ENCODE measurements around the gene PSMA5. TPM values are rescaled to one million over a fixed set of nuclear protein-coding genes. Genes with fewer than 3 reads are reported as not detected.
A peak's percentile ranks its signal among the peaks of the same experiment; 100 is the strongest.

Gene PSMA5
- polyA plus RNA-seq, 2 of the 4 experiments (the other 2 are of a cell fraction): 93.7 to 140 TPM

- Histone ChIP-seq H3K9me3 (no peaks in the 10 kb centered on the region), H3K4me1 (peaks cover 4% of the 10 kb centered on the region; the same call in 1 of the 3 replicates), H3K4me2 (no peak overlapping the region), H3K4me3 (no peak overlapping the region), H3K27ac (no peak overlapping the region)
- 94% methylated on average over 7 of the region's 7 CpGs for WGBS (ENCODE audit: missing lambda C conversion rate)
- POLR2A ChIA-PET: no interaction called here
- FAIRE-seq: no peak
- no peak for ATAC-seq
- TF ChIP-seq ESRRA (IDR thresholded peaks at IDR 0.05; ENCODE audit: borderline replicate concordance, low read length) (no peak), GATA3 (IDR thresholded peaks at IDR 0.05; ENCODE audit: borderline replicate concordance) (no peak), HDAC2 (IDR thresholded peaks at IDR 0.05) (no peak), MAFK (IDR thresholded peaks at IDR 0.05; ENCODE audit: partially characterized antibody) (peak; percentile 59), BCL3 (IDR thresholded peaks at IDR 0.05) (no peak), KDM5A (IDR thresholded peaks at IDR 0.05) (no peak), TFCP2L1 (CRISPR knock-in tag; IDR thresholded peaks at IDR 0.05) (no peak), NPAS2 (CRISPR knock-in tag; IDR thresholded peaks at IDR 0.05; ENCODE audit: borderline replicate concordance) (no peak), FOSL2 (IDR thresholded peaks at IDR 0.05) (no peak), FOSL2 (CRISPR knock-in tag; IDR thresholded peaks at IDR 0.05) (peak; percentile 28; the same call in 1 of the 2 replicates)
- CTCF ChIA-PET: interaction anchor here (0.6 to 2.0 kb wide), 6 partner anchors 9 to 223 kb away, joined by 3 to 5 read pairs (median 3); no protein-coding TSS in a partner anchor
- no peak for DNase-seq (ENCODE audit: low read depth in 1 of 2, low spot score in 1 of 2)
Observed at GRCh38 chr1:109383854-109384253, 42.4 kb downstream of the PSMA5 start.

DNA sequence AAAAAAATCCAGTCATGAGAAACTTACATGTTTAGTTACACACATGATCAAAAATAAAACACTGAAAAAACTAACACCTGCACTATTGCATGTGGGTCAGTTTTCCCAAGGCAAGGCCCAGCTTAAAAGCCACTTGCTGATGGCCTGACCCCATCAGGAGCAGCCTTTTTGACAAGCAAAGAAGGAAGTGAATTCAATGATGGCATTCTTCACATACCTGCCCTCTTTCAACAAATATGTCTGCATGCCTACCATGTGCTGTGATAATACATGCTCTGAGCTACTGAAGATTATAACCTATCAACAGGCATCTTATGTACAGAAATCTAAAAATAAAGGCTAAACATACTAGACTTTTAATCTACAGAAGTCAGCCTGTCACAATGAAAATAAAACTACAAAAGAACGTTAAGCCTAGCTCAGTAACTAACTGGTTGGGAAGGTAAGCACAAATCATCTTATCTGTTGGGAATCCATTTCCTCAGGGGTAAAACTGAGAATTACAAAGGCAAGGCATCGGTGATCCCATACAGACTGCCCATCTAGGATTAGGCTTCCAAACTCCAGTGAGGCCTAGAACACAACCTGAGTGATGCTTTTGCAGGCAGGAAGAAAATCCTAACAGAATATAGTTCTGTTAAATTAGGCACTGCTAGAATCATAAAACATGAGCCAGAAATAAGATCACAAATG, 43.0 kb downstream of the PSMA5 start:
- CTCF ChIA-PET: interaction anchor here (0.7 to 2.0 kb wide), 5 partner anchors 8 to 119 kb away, joined by 3 to 5 read pairs (median 3); no protein-coding TSS in a partner anchor
- FAIRE-seq (no peak), DNase-seq (ENCODE audit: low read depth in 1 of 2, low spot score in 1 of 2) (no peak), ATAC-seq (no peak)
- POLR2A ChIA-PET: no interaction called here
- peaks cover 4% of the 10 kb centered on the region; the same call in 1 of the 3 replicates for H3K4me1 ChIP-seq
- 67% methylated on average over 2 of the region's 2 CpGs for WGBS (ENCODE audit: missing lambda C conversion rate)
- no peaks in the 10 kb centered on the region for H3K9me3 ChIP-seq
- H3K4me2 ChIP-seq: no peak overlapping the region
- no peak overlapping the region for H3K4me3 ChIP-seq
- TF ChIP-seq RAD21 (conservative IDR thresholded peaks at IDR 0.05 in 1 of 2, IDR thresholded peaks at IDR 0.05 in 1 of 2) (no peak), JUN (IDR thresholded peaks at IDR 0.05) (no peak), ZNF302 (CRISPR knock-in tag; IDR thresholded peaks at IDR 0.05) (no peak), E2F6 (IDR thresholded peaks at IDR 0.05; ENCODE audit: borderline replicate concordance, low read depth) (no peak), CBX2 (IDR thresholded peaks at IDR 0.05; ENCODE audit: borderline replicate concordance, low read depth) (no peak), RCOR1 (IDR thresholded peaks at IDR 0.05; ENCODE audit: low read depth, low read length) (no peak), ELK1 (IDR thresholded peaks at IDR 0.05; ENCODE audit: low read depth, low read length) (no peak), NR3C1 (IDR thresholded peaks at IDR 0.05) (no peak), POLR2AphosphoS2 (conservative IDR thresholded peaks at IDR 0.05; ENCODE audit: low read length) (no peak), MYC (IDR thresholded peaks at IDR 0.05; ENCODE audit: borderline replicate concordance, low read length) (no peak), BCL3 (IDR thresholded peaks at IDR 0.05) (no peak), HOXB5 (CRISPR knock-in tag; IDR thresholded peaks at IDR 0.05) (no peak)
- no peak overlapping the region for H3K27ac ChIP-seq
